IMR-90 (cell line): Measurements from ENCODE around the gene TECPR2. TPM values are rescaled to one million over a fixed set of nuclear protein-coding genes. Genes with fewer than 3 reads are reported as not detected.

ENCODE experiments used
- ATAC-seq: fragments of 200-7000 bp; cut with Tn5 transposase; 2 replicates; pipeline ENCODE4 v1.9.1; 2020; ENCODE audit warnings: low read depth, mild to moderate bottlenecking, moderate library complexity
- BruUV-seq: library from RNA; stranded (reverse); fragments of 400-500 nt; replicated peaks from 2 replicates; lab custom pipeline; 2021; lab: Mats Ljungman, UMichigan
- CTCF ChIA-PET: fragments of 300-600 bp; formaldehyde crosslinking; extraction: SDS; loops from one replicate; lab custom pipeline; 2021; ENCODE audit warnings: antibody characterized with exemption; lab: Yijun Ruan, JAX
- POLR2A ChIA-PET: fragments of 300-600 bp; sonication (Branson Sonifier 250); formaldehyde crosslinking; loops from one replicate; lab custom pipeline; 2022; ENCODE audit warnings: antibody characterized with exemption; ENCODE audit not compliant: unreplicated experiment; lab: Charles Lee
- DNase-seq: peaks from one replicate; pipeline ENCODE4 v3.0.0; 2013
- H2AFZ ChIP-seq: replicated peaks from 2 replicates; pipeline ENCODE3; 2013; ENCODE audit warnings: low read length, mild to moderate bottlenecking; ENCODE audit not compliant: poor library complexity
- H2AK5ac ChIP-seq: 2 replicates; pipeline ENCODE4 v1.6.1; 2013; ENCODE audit warnings: low read depth, low read length, inconsistent platforms
- H2AK9ac ChIP-seq: replicated peaks from 2 replicates; pipeline ENCODE3; 2013; ENCODE audit warnings: mild to moderate bottlenecking, low read depth, low read length, moderate library complexity; ENCODE audit not compliant: poor library complexity
- H2BK120ac ChIP-seq: 2 replicates; pipeline ENCODE4 v1.6.1; 2013; ENCODE audit warnings: low read depth, low read length, inconsistent platforms
- H2BK15ac ChIP-seq: 3 replicates; pipeline ENCODE4 v1.6.1; 2013; ENCODE audit warnings: low read depth, low read length, inconsistent platforms
- H2BK20ac ChIP-seq: 2 replicates; pipeline ENCODE4 v1.6.1; 2013; ENCODE audit warnings: low read depth, mild to moderate bottlenecking, inconsistent platforms, low read length, moderate library complexity
- H2BK5ac ChIP-seq: 2 replicates; pipeline ENCODE4 v1.6.1; 2013; ENCODE audit warnings: mild to moderate bottlenecking, low read depth, low read length, inconsistent platforms; ENCODE audit not compliant: poor library complexity, severe bottlenecking
- H3K14ac ChIP-seq: replicated peaks from 2 replicates; pipeline ENCODE4 v1.6.1; 2013; ENCODE audit warnings: low read depth, low read length, inconsistent platforms
- H3K18ac ChIP-seq: 2 replicates; pipeline ENCODE4 v1.6.1; 2013; ENCODE audit warnings: low read depth, low read length, control low read depth
- H3K23ac ChIP-seq: 2 replicates; pipeline ENCODE4 v1.6.1; 2013; ENCODE audit warnings: low read depth, low read length, inconsistent platforms
- H3K27ac ChIP-seq: 2 replicates; pipeline ENCODE4 v1.5.1; 2013; ENCODE audit warnings: mild to moderate bottlenecking, control low read depth, low read length; ENCODE audit not compliant: insufficient read depth
- H3K27me3 ChIP-seq: 2 replicates; pipeline ENCODE4 v1.6.1; 2013; ENCODE audit warnings: low read length; ENCODE audit not compliant: control insufficient read depth, insufficient read depth
- H3K36me3 ChIP-seq: 2 replicates; pipeline ENCODE4 v1.6.1; 2013; ENCODE audit warnings: low read length, mixed read lengths; ENCODE audit not compliant: control insufficient read depth, insufficient read depth
- H3K4ac ChIP-seq: 2 replicates; pipeline ENCODE4 v1.6.1; 2013; ENCODE audit warnings: low read depth, low read length, inconsistent platforms
- H3K4me1 ChIP-seq: 2 replicates; pipeline ENCODE4 v1.6.1; 2013; ENCODE audit warnings: low read length, mixed read lengths; ENCODE audit not compliant: control insufficient read depth, insufficient read depth
- H3K4me2 ChIP-seq: 2 replicates; pipeline ENCODE4 v1.6.1; 2013; ENCODE audit warnings: low read depth, mild to moderate bottlenecking, control low read depth, low read length, moderate library complexity
- H3K4me3 ChIP-seq: 2 replicates; pipeline ENCODE4 v1.5.1; 2013; ENCODE audit warnings: low read depth, mild to moderate bottlenecking, control low read depth, low read length, moderate library complexity; ENCODE audit not compliant: insufficient read depth
- H3K56ac ChIP-seq: 2 replicates; pipeline ENCODE4 v1.6.1; 2013; ENCODE audit warnings: low read length, inconsistent platforms; ENCODE audit not compliant: insufficient read depth; ENCODE audit errors: extremely low read depth
- H3K79me1 ChIP-seq, 2 experiments: 2 replicates each; pipeline ENCODE4 v1.6.1; 2013; ENCODE audit warnings: low read length in 2 of 2, inconsistent platforms in 1 of 2, low read depth in 1 of 2
- H3K9ac ChIP-seq: 2 replicates; pipeline ENCODE4 v1.6.1; 2013; ENCODE audit warnings: low read depth, low read length, control low read depth
- H3K9me1 ChIP-seq: 2 replicates; pipeline ENCODE4 v1.6.1; 2013; ENCODE audit warnings: low read length, inconsistent platforms; ENCODE audit not compliant: insufficient read depth
- H3K9me3 ChIP-seq: 2 replicates; pipeline ENCODE4 v1.6.1; 2013; ENCODE audit warnings: low read length; ENCODE audit not compliant: control insufficient read depth, insufficient read depth
- H4K20me1 ChIP-seq: 2 replicates; pipeline ENCODE4 v1.6.1; 2013; ENCODE audit warnings: low read length, inconsistent platforms; ENCODE audit not compliant: insufficient read depth
- H4K5ac ChIP-seq: 2 replicates; pipeline ENCODE4 v1.6.1; 2013; ENCODE audit warnings: mild to moderate bottlenecking, low read depth, low read length, control low read depth
- H4K8ac ChIP-seq, 2 experiments: 2 replicates each; pipeline ENCODE4 v1.6.1; 2013; ENCODE audit warnings: low read depth in 2 of 2, low read length in 2 of 2, control low read depth in 1 of 2, inconsistent platforms in 1 of 2
- H4K91ac ChIP-seq: 2 replicates; pipeline ENCODE4 v1.6.1; 2013; ENCODE audit warnings: low read depth, low read length, inconsistent platforms; ENCODE audit not compliant: insufficient read depth
- CEBPB ChIP-seq: IDR thresholded peaks from 2 replicates; pipeline ENCODE4 v1.6.1; 2012; ENCODE audit warnings: low read depth, low read length, improper control_type of control experiment
- CHD1 ChIP-seq: IDR thresholded peaks from 2 replicates; pipeline ENCODE4 v1.6.1; 2012; ENCODE audit warnings: low read depth, low read length, improper control_type of control experiment
- WGBS, 2 experiments: methylation state at CpG; one replicate each; pipeline versions ENCODE4 v1.1.5 to v1.1.7; 2013; ENCODE audit warnings: missing lambda C conversion rate in 2 of 2; ENCODE audit not compliant: insufficient read length in 1 of 2; ENCODE audit errors: extremely low coverage in 2 of 2; 5-methylcytosine and 5-hydroxymethylcytosine counted together
- dilution Hi-C: fragments of 300-500 bp; cut with HindIII; formaldehyde crosslinking; loops from one replicate; pipeline ENCODE4 v1.14.3; 2018; ENCODE audit warnings: low sequenced_read_pairs; ENCODE audit not compliant: unreplicated experiment
- in situ Hi-C: fragments of 300-500 bp; cut with MboI; formaldehyde crosslinking; loops from 3 replicates; pipeline ENCODE4 v1.14.3; 2019; ENCODE audit warnings: low sequenced_read_pairs, inconsistent platforms, mixed read lengths
- intact Hi-C: fragments of 100-400 bp; cut with micrococcal nuclease; formaldehyde crosslinking; loops from 2 replicates; pipeline ENCODE4 v1.10.0; 2022
- polyA plus RNA-seq, 3 experiments: library from polyadenylated mRNA; depleted of rRNA; stranded (reverse); fragments of >200 nt; gene quantifications; 2 replicates each; pipeline ENCODE4 v1.2.3, GENCODE V29; 2012; ENCODE audit warnings: low replicate concordance in 1 of 3
- total RNA-seq: library from RNA; depleted of rRNA; stranded (reverse); fragments of >200 nt; gene quantifications from 2 replicates; pipeline ENCODE4 v1.2.3, GENCODE V29; 2012

Gene TECPR2
- total and polyA plus RNA-seq, 2 of the 4 experiments (the other 2 are of a cell fraction), result 9.5 to 11.7 TPM

DNA sequence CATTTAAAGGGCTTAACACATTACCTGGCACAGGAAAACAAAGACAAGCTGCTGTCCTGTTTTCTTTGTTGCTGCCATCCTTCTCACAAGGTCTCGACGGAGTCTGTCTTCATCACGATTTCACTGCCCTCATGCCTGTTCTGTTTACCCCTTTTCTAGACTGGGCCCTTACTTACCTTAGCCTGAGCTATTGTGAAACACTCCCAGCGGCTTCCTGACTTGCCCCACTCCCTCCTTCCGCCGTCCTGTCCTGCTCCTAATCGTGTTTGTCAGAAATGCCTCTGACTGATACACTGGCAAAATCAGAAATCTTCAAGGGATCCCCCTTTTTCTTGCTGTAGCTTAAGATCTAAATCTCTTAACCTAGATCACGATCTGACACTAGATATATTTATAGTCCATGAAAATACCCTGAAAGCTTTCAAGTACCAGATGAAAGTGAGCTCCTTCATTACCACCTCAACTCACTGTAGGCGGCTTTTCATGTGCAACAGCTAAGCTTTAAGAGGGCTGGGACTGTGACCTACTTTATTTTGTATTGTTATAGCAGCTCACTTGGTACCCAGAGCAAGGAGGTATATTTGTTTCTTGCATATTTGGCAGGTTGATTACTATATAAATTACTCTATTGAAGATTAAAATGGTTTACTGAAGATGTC, 32.1 kb downstream of the TECPR2 start:
- no peak overlapping the region for H2BK15ac ChIP-seq
- H3K79me1 ChIP-seq, result peaks cover 10 to 24% of the 10 kb centered on the region in 2 experiments; a peak in 3 of 4 replicates
- H3K9me1 ChIP-seq, result 0 out of 2 replicates have a peak, but pooled peaks cover 3% of the 10 kb centered on the region
- no peak overlapping the region for H2BK20ac ChIP-seq
- dilution Hi-C loops, result no loop called here
- no peaks in the 10 kb centered on the region; the same call in 1 of the 2 replicates for H4K20me1 ChIP-seq
- no peak overlapping the region for H3K4ac ChIP-seq
- no peaks in the 10 kb centered on the region for H3K27me3 ChIP-seq
- no peak overlapping the region for H3K18ac ChIP-seq
- in situ Hi-C loops, result no loop called here
- no TSS peak for BruUV-seq
- H4K5ac ChIP-seq, result no peak overlapping the region
- no peak overlapping the region for H2AK9ac ChIP-seq
- no peak overlapping the region for H2AK5ac ChIP-seq
- no peak overlapping the region for H3K27ac ChIP-seq
- no peak overlapping the region for H3K23ac ChIP-seq
- no peak overlapping the region for H2BK120ac ChIP-seq
- no peak overlapping the region for H3K14ac ChIP-seq
- H3K4me1 ChIP-seq, result peaks cover 10% of the 10 kb centered on the region
- peaks cover 7% of the 10 kb centered on the region for H3K9me3 ChIP-seq
- H4K8ac ChIP-seq, result no peak overlapping the region
- ChIA-PET CTCF (interaction anchor here (0.6 kb wide), 1 partner anchor 532 kb away, joined by 4 read pairs; no protein-coding TSS in a partner anchor), POLR2A (no interaction called here)
- no peak for DNase-seq
- H2AFZ ChIP-seq, result no peak overlapping the region
- H3K4me2 ChIP-seq, result no peak overlapping the region
- TF ChIP-seq CHD1 (no peak), CEBPB (peak; percentile 39; the same call in 1 of the 2 replicates)
- H3K9ac ChIP-seq, result no peak overlapping the region
- intact Hi-C loops, result no loop called here
- no peak overlapping the region for H4K91ac ChIP-seq
- H3K36me3 ChIP-seq, result peaks cover 6% of the 10 kb centered on the region
- no peak for ATAC-seq
- H3K56ac ChIP-seq, result no peak overlapping the region
- H2BK5ac ChIP-seq, result no peak overlapping the region
- H3K4me3 ChIP-seq, result no peak overlapping the region
- WGBS, 2 experiments, result 64% methylated on average over 6 of the region's 9 CpGs; no CpG with 5 or more reads in 1 of the 2 experiments
